HEK293T (cell line): ENCODE results near the gene YWHAQ.

Experiments used
- CTCF ChIA-PET: fragments of 350-600 bp; formaldehyde crosslinking; extraction: SDS; loops from one replicate; lab custom pipeline; 2021; ENCODE audit warnings: antibody characterized with exemption, inconsistent platforms; lab: Yijun Ruan, JAX
- POLR2A ChIA-PET: fragments of 350-600 bp; formaldehyde crosslinking; extraction: SDS; loops from one replicate; lab custom pipeline; 2020; ENCODE audit warnings: antibody characterized with exemption, inconsistent platforms; lab: Yijun Ruan, JAX
- DNase-seq: peaks from one replicate; pipeline ENCODE4 v3.0.0; 2012; ENCODE audit warnings: mixed read lengths; ENCODE audit errors: extremely low spot score
- ARNT ChIP-seq: fragments of 450-650 bp; IDR thresholded peaks from 2 replicates; pipeline ENCODE4 v1.6.1; 2017; ENCODE audit warnings: mild to moderate bottlenecking
- BHLHE40 ChIP-seq: fragments of 450-650 bp; IDR thresholded peaks from 2 replicates; pipeline ENCODE4 v1.6.1; 2016; ENCODE audit warnings: mild to moderate bottlenecking, moderate library complexity, borderline replicate concordance
- CTBP1 ChIP-seq: fragments of 450-650 bp; IDR thresholded peaks from 2 replicates; pipeline ENCODE4 v1.6.1; 2016; ENCODE audit warnings: borderline replicate concordance
- ELF4 ChIP-seq: fragments of 450-650 bp; IDR thresholded peaks from 2 replicates; pipeline ENCODE4 v1.6.1; 2017; ENCODE audit warnings: antibody characterized with exemption
- FOXA1 ChIP-seq: fragments of 450-650 bp; IDR thresholded peaks from 2 replicates; pipeline ENCODE4 v1.6.1; 2016; ENCODE audit warnings: mild to moderate bottlenecking
- FOXK2 ChIP-seq: fragments of 450-650 bp; IDR thresholded peaks from 2 replicates; pipeline ENCODE4 v1.6.1; 2016; ENCODE audit warnings: mild to moderate bottlenecking
- FOXM1 ChIP-seq: fragments of 450-650 bp; IDR thresholded peaks from 2 replicates; pipeline ENCODE4 v1.6.1; 2017; ENCODE audit warnings: mild to moderate bottlenecking, borderline replicate concordance
- HDGF ChIP-seq: fragments of 450-650 bp; IDR thresholded peaks from 2 replicates; pipeline ENCODE4 v1.6.1; 2017; ENCODE audit warnings: antibody characterized with exemption, borderline replicate concordance
- L3MBTL2 ChIP-seq: fragments of 450-650 bp; conservative IDR thresholded peaks from 2 replicates; pipeline ENCODE4 v1.6.1; 2016; ENCODE audit warnings: mild to moderate bottlenecking
- LEF1 ChIP-seq: fragments of 450-650 bp; IDR thresholded peaks from 2 replicates; pipeline ENCODE4 v1.6.1; 2017; ENCODE audit warnings: mild to moderate bottlenecking, borderline replicate concordance
- NFRKB ChIP-seq: fragments of 450-650 bp; IDR thresholded peaks from 2 replicates; pipeline ENCODE4 v1.6.1; 2016; ENCODE audit warnings: mild to moderate bottlenecking, moderate library complexity
- SP1 ChIP-seq: fragments of 450-650 bp; IDR thresholded peaks from 2 replicates; pipeline ENCODE4 v1.6.1; 2017
- SUZ12 ChIP-seq: fragments of 450-650 bp; IDR thresholded peaks from 2 replicates; pipeline ENCODE4 v1.6.1; 2016; ENCODE audit warnings: mild to moderate bottlenecking
- TARDBP ChIP-seq: fragments of 450-650 bp; IDR thresholded peaks from 2 replicates; pipeline ENCODE4 v1.6.1; 2016
- ZNF384 ChIP-seq: fragments of 450-650 bp; IDR thresholded peaks from 2 replicates; pipeline ENCODE4 v1.6.1; 2016
- TF ChIP-seq, protein P1 (sequence below): fragments of 450-650 bp; IDR thresholded peaks from 2 replicates; pipeline ENCODE4 v1.6.1; 2016

Gene YWHAQ

GRCh38 chr2:9649261-9649660 lies 18.5 kb upstream of the YWHAQ start:
- POLR2A ChIA-PET, result interaction anchor here (0.9 kb wide), 1 partner anchor 12 kb away, joined by 3 read pairs; no protein-coding TSS in a partner anchor
- TF ChIP-seq L3MBTL2 (no peak), ARNT (no peak), NFRKB (no peak), FOXK2 (no peak), CTBP1 (no peak), BHLHE40 (no peak)
- CTCF ChIA-PET, result no interaction called here
- no peak for DNase-seq

DNA sequence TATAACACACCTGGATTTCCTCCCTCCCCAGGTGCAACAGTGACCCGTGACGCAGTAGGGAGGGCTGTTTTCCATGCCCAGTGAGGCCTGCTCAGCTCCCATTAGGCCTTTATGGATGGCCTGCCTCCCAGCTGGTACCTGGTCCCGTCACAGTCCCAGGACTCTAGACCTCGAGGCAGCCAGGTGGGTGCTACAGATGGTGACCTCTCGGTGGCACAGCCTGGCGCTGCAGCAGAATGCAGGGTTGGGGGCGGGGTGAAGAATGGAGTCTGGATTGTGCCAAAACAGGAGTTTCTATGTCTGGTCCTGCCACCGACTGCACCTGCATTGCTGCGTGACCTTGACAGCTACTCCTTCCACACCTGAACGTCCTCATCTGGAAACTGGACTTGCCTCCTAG lies 18.0 kb upstream of the YWHAQ start:
- POLR2A ChIA-PET, result interaction anchor here (0.9 kb wide), 1 partner anchor 11 kb away, joined by 3 read pairs; no protein-coding TSS in a partner anchor
- DNase-seq, result no peak
- CTCF ChIA-PET, result no interaction called here
- TF ChIP-seq TARDBP, result no peak
- no peak for TF ChIP-seq BHLHE40
- no peak for TF ChIP-seq FOXK2
- no peak for TF ChIP-seq FOXA1
- no peak for TF ChIP-seq ELF4
- no peak for TF ChIP-seq ARNT
- no peak for TF ChIP-seq SUZ12
- TF ChIP-seq FOXM1, result no peak
- TF ChIP-seq SP1, result no peak
- no peak for TF ChIP-seq LEF1

- TF ChIP-seq FOXA1, result no peak
- TF ChIP-seq ELF4, result no peak
- no peak for TF ChIP-seq LEF1
- TF ChIP-seq HDGF, result no peak
- no peak for TF ChIP-seq ZNF384
- no peak for TF ChIP-seq SUZ12
- TF ChIP-seq ARNT, result no peak
- TF ChIP-seq FOXK2, result no peak
- TF ChIP-seq CTBP1, result no peak
- TF ChIP-seq L3MBTL2, result no peak
- TF ChIP-seq BHLHE40, result no peak
- no peak for TF ChIP-seq FOXM1
- TF ChIP-seq NFRKB, result no peak
- no peak for TF ChIP-seq TARDBP
- TF ChIP-seq, protein P1, sequence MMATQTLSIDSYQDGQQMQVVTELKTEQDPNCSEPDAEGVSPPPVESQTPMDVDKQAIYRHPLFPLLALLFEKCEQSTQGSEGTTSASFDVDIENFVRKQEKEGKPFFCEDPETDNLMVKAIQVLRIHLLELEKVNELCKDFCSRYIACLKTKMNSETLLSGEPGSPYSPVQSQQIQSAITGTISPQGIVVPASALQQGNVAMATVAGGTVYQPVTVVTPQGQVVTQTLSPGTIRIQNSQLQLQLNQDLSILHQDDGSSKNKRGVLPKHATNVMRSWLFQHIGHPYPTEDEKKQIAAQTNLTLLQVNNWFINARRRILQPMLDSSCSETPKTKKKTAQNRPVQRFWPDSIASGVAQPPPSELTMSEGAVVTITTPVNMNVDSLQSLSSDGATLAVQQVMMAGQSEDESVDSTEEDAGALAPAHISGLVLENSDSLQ, result no peak
- DNase-seq, result no peak
- POLR2A ChIA-PET, result interaction anchor here (0.8 kb wide), 1 partner anchor 17 kb away, joined by 4 read pairs; the partner anchor contains the start of gene YWHAQ
- CTCF ChIA-PET, result no interaction called here
Measured at GRCh38 chr2:9647884-9648283, 17.1 kb upstream of the YWHAQ start.

GRCh38 chr2:9646196-9647030 lies 15.6 kb upstream of the YWHAQ start:
- TF ChIP-seq CTBP1 (no peak), BHLHE40 (no peak), SP1 (no peak), L3MBTL2 (no peak), SUZ12 (no peak), FOXA1 (no peak), NFRKB (no peak), FOXK2 (no peak), ZNF384 (no peak), ARNT (no peak), TARDBP (no peak)
- TF ChIP-seq, protein P1, result no peak
- POLR2A ChIA-PET, result interaction anchor here (0.7 kb wide), 1 partner anchor 15 kb away, joined by 3 read pairs; the partner anchor contains the start of gene YWHAQ
- DNase-seq, result no peak
- CTCF ChIA-PET, result no interaction called here

GRCh38 chr2:9644603-9645002 lies 13.8 kb upstream of the YWHAQ start:
- no peak for DNase-seq
- TF ChIP-seq HDGF, result no peak
- TF ChIP-seq LEF1, result no peak
- TF ChIP-seq SUZ12, result no peak
- no peak for TF ChIP-seq ARNT
- TF ChIP-seq, protein P1, result no peak
- no peak for TF ChIP-seq NFRKB
- no peak for TF ChIP-seq CTBP1
- no peak for TF ChIP-seq ELF4
- no peak for TF ChIP-seq SP1
- no peak for TF ChIP-seq TARDBP
- TF ChIP-seq L3MBTL2, result no peak
- no peak for TF ChIP-seq FOXM1
- TF ChIP-seq BHLHE40, result no peak
- no peak for TF ChIP-seq FOXK2
- TF ChIP-seq ZNF384, result no peak
- TF ChIP-seq FOXA1, result no peak
- ChIA-PET CTCF (no interaction called here), POLR2A (no interaction called here)

DNA sequence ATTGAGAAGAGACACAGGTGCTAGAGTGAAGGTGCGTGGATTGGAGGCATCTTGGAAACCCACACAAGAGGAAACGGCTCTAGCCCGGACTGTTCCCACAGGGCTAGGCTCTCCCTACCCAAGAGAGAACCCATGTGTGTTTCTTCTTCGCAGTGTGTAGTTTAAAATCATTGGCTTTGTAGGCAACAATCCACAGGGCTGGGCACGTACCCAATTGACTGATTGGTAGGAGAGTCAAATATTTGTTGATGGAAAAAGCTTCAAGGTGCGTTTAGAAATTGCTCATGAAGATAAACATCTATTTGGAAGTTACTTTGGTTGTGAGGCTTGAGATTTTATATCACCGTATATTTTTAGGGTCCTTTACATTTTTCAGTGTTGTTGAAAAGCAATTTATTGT lies 13.2 kb upstream of the YWHAQ start:
- TF ChIP-seq BHLHE40, result no peak
- TF ChIP-seq TARDBP, result no peak
- TF ChIP-seq ZNF384, result no peak
- TF ChIP-seq SP1, result no peak
- TF ChIP-seq, protein P1, result no peak
- TF ChIP-seq HDGF, result no peak
- no peak for TF ChIP-seq FOXA1
- ChIA-PET POLR2A (interaction anchor here (0.7 kb wide), 1 partner anchor 88 kb away, joined by 3 read pairs; the partner anchor contains the start of gene ADAM17), CTCF (no interaction called here)
- DNase-seq, result no peak
